BJ (cell line): Measurements from ENCODE around the gene BCL2L1. TPM values are rescaled to one million over a fixed set of nuclear protein-coding genes. Genes with fewer than 3 reads are reported as not detected.
A peak's percentile ranks its signal among the peaks of the same experiment; 100 is the strongest.

Experiments used
- CTCF ChIA-PET: fragments of 350-600 bp; formaldehyde crosslinking; extraction: SDS; loops from one replicate; lab custom pipeline; 2021; ENCODE audit warnings: antibody characterized with exemption, inconsistent platforms; lab: Yijun Ruan, JAX
- POLR2A ChIA-PET: fragments of 300-600 bp; sonication (Branson Sonifier 250); formaldehyde crosslinking; extraction: SDS; loops from one replicate; lab custom pipeline; 2021; ENCODE audit warnings: antibody characterized with exemption; lab: Charles Lee
- DNase-seq: peaks from one replicate; pipeline ENCODE4 v3.0.0-alpha.2; 2011; ENCODE audit warnings: low read depth
- H3K27me3 ChIP-seq: 2 replicates; pipeline ENCODE4 v1.6.0; 2011; ENCODE audit warnings: low read length; ENCODE audit not compliant: control insufficient read depth, insufficient read depth
- H3K36me3 ChIP-seq: 2 replicates; pipeline ENCODE4 v1.5.1; 2011; ENCODE audit warnings: low read length; ENCODE audit not compliant: control insufficient read depth, insufficient read depth
- H3K4me3 ChIP-seq: 2 replicates; pipeline ENCODE4 v1.5.1; 2011; ENCODE audit warnings: low read depth, mild to moderate bottlenecking, control low read depth, low read length
- CTCF ChIP-seq: IDR thresholded peaks from 2 replicates; pipeline ENCODE4 v1.5.1; 2011; ENCODE audit warnings: low read depth, mild to moderate bottlenecking, control low read depth, inconsistent platforms, low read length, moderate library complexity; ENCODE audit not compliant: insufficient read depth
- polyA plus RNA-seq: library from polyadenylated mRNA; depleted of rRNA; stranded (reverse); fragments of >200 nt; gene quantifications from 2 replicates; pipeline ENCODE4 v1.2.3, GENCODE V29; 2011

BCL2L1 gene
- polyA plus RNA-seq, 1 experiment, result 90.7 TPM

- Histone ChIP-seq H3K4me3 (no peak overlapping the region), H3K36me3 (no peaks in the 10 kb centered on the region), H3K27me3 (no peaks in the 10 kb centered on the region)
- no peak for TF ChIP-seq CTCF
- DNase-seq, result no peak
- POLR2A ChIA-PET, result no interaction called here
- CTCF ChIA-PET, result interaction anchor here (0.7 to 1.0 kb wide), 2 partner anchors 12 to 196 kb away, joined by 3 read pairs; no protein-coding TSS in a partner anchor
These were observed 18.1 kb upstream of the BCL2L1 start for GRCh38 chr20:31740656-31741323.

DNA sequence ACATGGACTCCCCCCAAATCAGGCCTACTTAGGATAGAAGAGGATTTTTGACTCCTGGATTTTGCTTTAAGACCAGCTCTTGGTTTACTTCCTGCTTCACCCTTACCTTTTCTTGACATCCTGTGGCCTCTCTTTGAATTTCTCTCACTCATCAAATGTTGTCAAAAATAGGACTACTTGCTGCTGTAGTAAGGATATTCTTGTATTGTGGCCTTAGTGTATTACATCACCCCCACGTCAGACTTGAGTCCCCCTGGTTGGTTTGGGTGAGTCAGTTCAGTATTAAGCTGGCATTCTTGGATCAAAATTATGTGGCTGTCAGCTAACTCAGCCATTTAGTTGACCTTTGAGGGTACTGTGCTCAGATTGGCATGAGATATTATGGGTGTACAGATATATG is 17.5 kb upstream of the BCL2L1 start:
- CTCF ChIA-PET, result interaction anchor here (0.7 to 2.0 kb wide), 2 partner anchors 83 to 196 kb away, joined by 3 to 4 read pairs; no protein-coding TSS in a partner anchor
- H3K27me3 ChIP-seq, result no peaks in the 10 kb centered on the region
- H3K36me3 ChIP-seq, result no peaks in the 10 kb centered on the region
- no peak for TF ChIP-seq CTCF
- POLR2A ChIA-PET, result no interaction called here
- peak overlapping the region; percentile 16; the same call in 1 of the 2 replicates for H3K4me3 ChIP-seq
- no peak for DNase-seq

- ChIA-PET CTCF (interaction anchor here (1.6 to 2.3 kb wide), 3 partner anchors 15 to 105 kb away, joined by 4 to 12 read pairs (median 4); no protein-coding TSS in a partner anchor), POLR2A (interaction anchor here (1.2 kb wide), 1 partner anchor 15 kb away, joined by 4 read pairs; no protein-coding TSS in a partner anchor)
- H3K27me3 ChIP-seq, result no peaks in the 10 kb centered on the region
- peak overlapping the region; percentile 63 for H3K4me3 ChIP-seq
- no peak for TF ChIP-seq CTCF
- no peaks in the 10 kb centered on the region for H3K36me3 ChIP-seq
- no peak for DNase-seq
These were observed 16.9 kb upstream of the BCL2L1 start for GRCh38 chr20:31739550-31739977.

- CTCF ChIA-PET, result interaction anchor here (0.7 to 2.3 kb wide), 5 partner anchors 14 to 105 kb away, joined by 3 to 12 read pairs (median 4); no protein-coding TSS in a partner anchor
- H3K36me3 ChIP-seq, result no peaks in the 10 kb centered on the region
- TF ChIP-seq CTCF, result peak; percentile 31; the same call in 1 of the 2 replicates
- POLR2A ChIA-PET, result interaction anchor here (0.6 to 1.2 kb wide), 3 partner anchors 15 to 98 kb away, joined by 3 to 17 read pairs (median 4); no protein-coding TSS in a partner anchor
- H3K4me3 ChIP-seq, result peak within 1 kb of the TSS; percentile 63
- H3K27me3 ChIP-seq, result no peaks in the 10 kb centered on the region
- DNase-seq, result peak; percentile 90
These were observed 16.3 kb upstream of the BCL2L1 start, which contains the start of gene TPX2 for GRCh38 chr20:31738729-31739549. TSS of gene TPX2 (plus strand) at chr20:31739290. CDS start at chr20:31757477, 18,187 bp downstream.
